WTC11 (cell line): ENCODE data around the gene ECI1. TPM values are rescaled to one million over a fixed set of nuclear protein-coding genes. Genes with fewer than 3 reads are reported as not detected.

Experiments
- ATAC-seq: fragments of 200-7000 bp; cut with Tn5 transposase; 2 replicates; pipeline ENCODE4 v1.10.0; 2021; ENCODE audit warnings: mild to moderate bottlenecking, moderate library complexity
- CTCF ChIA-PET: fragments of 300-600 bp; sonication (Branson Sonifier 250); formaldehyde crosslinking; loops from one replicate; lab custom pipeline; 2021; ENCODE audit warnings: antibody characterized with exemption; lab: Charles Lee
- POLR2A ChIA-PET: fragments of 350-600 bp; sonication (Branson Sonifier 250); formaldehyde crosslinking; loops from one replicate; lab custom pipeline; 2021; ENCODE audit warnings: antibody characterized with exemption; lab: Charles Lee
- DNase-seq: peaks from one replicate; pipeline ENCODE4 v3.0.0; 2021; ENCODE audit warnings: low spot score
- H3K27ac Mint-ChIP-seq: 2 replicates; pipeline ENCODE4 v1.8.0; 2021; ENCODE audit warnings: mixed read lengths
- H3K27me3 Mint-ChIP-seq: 2 replicates; pipeline ENCODE4 v1.8.0; 2021; ENCODE audit warnings: low read depth, mild to moderate bottlenecking, moderate library complexity, mixed read lengths
- H3K36me3 Mint-ChIP-seq: 2 replicates; pipeline ENCODE4 v1.8.0; 2021; ENCODE audit warnings: mixed read lengths
- H3K4me1 Mint-ChIP-seq: 2 replicates; pipeline ENCODE4 v1.8.0; 2022; ENCODE audit warnings: mixed read lengths
- H3K4me3 Mint-ChIP-seq: 2 replicates; pipeline ENCODE4 v1.8.0; 2021; ENCODE audit warnings: mild to moderate bottlenecking, moderate library complexity, mixed read lengths
- H3K9me3 Mint-ChIP-seq: 2 replicates; pipeline ENCODE4 v1.8.0; 2021; ENCODE audit warnings: mixed read lengths
- ETV6 ChIP-seq: sonication (generic); formaldehyde crosslinking; IDR thresholded peaks from 2 replicates; pipeline ENCODE4 v1.8.1; 2022; ENCODE audit warnings: mild to moderate bottlenecking, missing genetic modification reagents
- FOXP1 ChIP-seq: sonication (generic); formaldehyde crosslinking; IDR thresholded peaks from 2 replicates; pipeline ENCODE4 v1.8.0; 2022; ENCODE audit warnings: missing genetic modification reagents, mild to moderate bottlenecking, moderate library complexity, borderline replicate concordance
- GRHL2 ChIP-seq: fragments of 250-450 bp; sonication (Bioruptor Pico); IDR thresholded peaks from 2 replicates; pipeline ENCODE4 v1.8.0; 2022; ENCODE audit warnings: mild to moderate bottlenecking, moderate library complexity; ENCODE audit not compliant: insufficient replicate concordance, severe bottlenecking
- JUN ChIP-seq: sonication (generic); formaldehyde crosslinking; IDR thresholded peaks from 2 replicates; pipeline ENCODE4 v1.8.0; 2023; ENCODE audit warnings: mild to moderate bottlenecking, missing genetic modification reagents
- NR1H2 ChIP-seq: sonication (generic); formaldehyde crosslinking; IDR thresholded peaks from 2 replicates; pipeline ENCODE4 v1.9.0; 2021; ENCODE audit warnings: mild to moderate bottlenecking, moderate library complexity, missing genetic modification reagents
- PRRX2 ChIP-seq: fragments of 250-450 bp; sonication (Bioruptor Pico); IDR thresholded peaks from 2 replicates; pipeline ENCODE4 v1.8.0; 2021; ENCODE audit warnings: mild to moderate bottlenecking
- RORB ChIP-seq: fragments of 250-450 bp; sonication (Bioruptor Pico); IDR thresholded peaks from 2 replicates; pipeline ENCODE4 v1.9.0; 2021; ENCODE audit warnings: mild to moderate bottlenecking
- SMAD4 ChIP-seq: sonication (generic); formaldehyde crosslinking; IDR thresholded peaks from 2 replicates; pipeline ENCODE4 v1.8.0; 2022; ENCODE audit warnings: mild to moderate bottlenecking, missing genetic modification reagents
- SOX15 ChIP-seq: fragments of 250-450 bp; sonication (Bioruptor Pico); IDR thresholded peaks from 2 replicates; pipeline ENCODE4 v1.9.0; 2021; ENCODE audit warnings: mild to moderate bottlenecking
- ZNF263 ChIP-seq: sonication (generic); formaldehyde crosslinking; IDR thresholded peaks from 2 replicates; pipeline ENCODE4 v1.8.1; 2022; ENCODE audit warnings: low read depth, mild to moderate bottlenecking, moderate library complexity, missing genetic modification reagents
- ZNF416 ChIP-seq: fragments of 250-450 bp; sonication (Bioruptor Pico); IDR thresholded peaks from 2 replicates; pipeline ENCODE4 v1.9.0; 2021; ENCODE audit warnings: mild to moderate bottlenecking, inconsistent platforms
- ZNF423 ChIP-seq: fragments of 250-450 bp; sonication (Bioruptor Pico); IDR thresholded peaks from 2 replicates; pipeline ENCODE4 v2.1.2; 2022; ENCODE audit warnings: mild to moderate bottlenecking, moderate library complexity
- total RNA-seq: library from RNA; stranded (reverse); gene quantifications from 3 replicates; pipeline ENCODE4 v1.2.3, GENCODE V29; 2021
- TF ChIP-seq, protein P1 (sequence below): sonication (generic); formaldehyde crosslinking; IDR thresholded peaks from 2 replicates; pipeline ENCODE4 v1.8.0; 2023; ENCODE audit warnings: missing genetic modification reagents
- TF ChIP-seq, protein P2 (sequence below): fragments of 250-450 bp; sonication (Bioruptor Pico); IDR thresholded peaks from 2 replicates; pipeline ENCODE4 v1.9.0; 2021; ENCODE audit warnings: mild to moderate bottlenecking
- TF ChIP-seq, protein P3 (sequence below): sonication (generic); formaldehyde crosslinking; IDR thresholded peaks from 2 replicates; pipeline ENCODE4 v1.8.1; 2022; ENCODE audit warnings: mild to moderate bottlenecking, moderate library complexity, missing genetic modification reagents
- TF ChIP-seq, protein P4 (sequence below): sonication (generic); formaldehyde crosslinking; IDR thresholded peaks from 2 replicates; pipeline ENCODE4 v1.8.1; 2023; ENCODE audit warnings: mild to moderate bottlenecking, missing genetic modification reagents, moderate library complexity
- TF ChIP-seq, protein P5 (sequence below): sonication (generic); formaldehyde crosslinking; IDR thresholded peaks from 2 replicates; pipeline ENCODE4 v1.8.1; 2023; ENCODE audit warnings: mild to moderate bottlenecking, moderate library complexity, missing genetic modification reagents

ECI1 gene
- total RNA-seq, 1 experiment from 2014 or later = 100 TPM

DNA sequence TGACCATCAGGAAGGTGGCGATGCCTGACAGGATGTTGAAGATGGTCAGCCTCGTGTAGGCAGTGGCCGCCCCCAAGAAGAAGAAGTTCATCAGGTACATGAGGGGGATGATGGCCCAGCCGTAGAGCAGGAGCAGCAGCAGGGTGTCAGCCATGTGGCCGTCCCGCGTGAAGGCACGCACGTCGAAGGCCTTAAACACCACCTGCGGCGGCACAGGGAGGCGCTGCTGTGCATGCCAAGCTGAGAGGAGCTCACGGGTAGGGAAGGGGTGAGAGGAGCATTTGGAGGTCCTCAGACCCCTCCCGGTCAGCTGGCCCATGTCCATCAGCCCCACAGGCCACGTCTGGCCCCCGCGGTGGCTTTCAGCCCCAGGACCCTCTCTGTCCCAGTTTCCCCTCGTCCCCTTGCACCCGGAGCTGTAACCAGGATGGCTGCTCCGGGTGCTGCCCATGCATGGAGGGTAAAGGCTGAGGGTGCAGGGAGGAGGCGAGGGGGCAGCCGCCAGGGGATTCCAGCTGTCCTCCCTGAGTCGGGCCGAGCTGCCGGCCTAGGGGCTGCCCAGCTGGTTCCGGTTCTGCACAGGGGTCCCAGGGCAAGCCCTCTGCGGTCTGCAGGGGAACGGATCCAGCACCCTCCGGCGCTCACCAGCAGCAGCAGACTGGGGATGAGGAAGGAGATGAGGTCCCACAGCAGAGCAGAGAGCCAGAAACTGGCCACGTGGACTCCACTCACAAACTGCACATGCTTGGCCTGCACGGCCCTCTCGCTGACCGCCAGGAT, 33.6 kb upstream of the ECI1 start:
- Mint-ChIP-seq H3K36me3 (no peaks in the 10 kb centered on the region), H3K4me1 (no peaks in the 10 kb centered on the region), H3K4me3 (no peak overlapping the region)
- POLR2A ChIA-PET = no interaction called here
- no peak for TF ChIP-seq ZNF416 (CRISPR knock-in tag)
- TF ChIP-seq, all 79 proteins: peak for 0
- Mint-ChIP-seq H3K27ac (no peak overlapping the region), H3K9me3 (no peaks in the 10 kb centered on the region), H3K27me3 (no peaks in the 10 kb centered on the region)
- DNase-seq (no peak), ATAC-seq (no peak)
- CTCF ChIA-PET = interaction anchor here (1.2 to 2.6 kb wide), 2 partner anchors 12 to 216 kb away, joined by 4 to 10 read pairs; no protein-coding TSS in a partner anchor

DNA sequence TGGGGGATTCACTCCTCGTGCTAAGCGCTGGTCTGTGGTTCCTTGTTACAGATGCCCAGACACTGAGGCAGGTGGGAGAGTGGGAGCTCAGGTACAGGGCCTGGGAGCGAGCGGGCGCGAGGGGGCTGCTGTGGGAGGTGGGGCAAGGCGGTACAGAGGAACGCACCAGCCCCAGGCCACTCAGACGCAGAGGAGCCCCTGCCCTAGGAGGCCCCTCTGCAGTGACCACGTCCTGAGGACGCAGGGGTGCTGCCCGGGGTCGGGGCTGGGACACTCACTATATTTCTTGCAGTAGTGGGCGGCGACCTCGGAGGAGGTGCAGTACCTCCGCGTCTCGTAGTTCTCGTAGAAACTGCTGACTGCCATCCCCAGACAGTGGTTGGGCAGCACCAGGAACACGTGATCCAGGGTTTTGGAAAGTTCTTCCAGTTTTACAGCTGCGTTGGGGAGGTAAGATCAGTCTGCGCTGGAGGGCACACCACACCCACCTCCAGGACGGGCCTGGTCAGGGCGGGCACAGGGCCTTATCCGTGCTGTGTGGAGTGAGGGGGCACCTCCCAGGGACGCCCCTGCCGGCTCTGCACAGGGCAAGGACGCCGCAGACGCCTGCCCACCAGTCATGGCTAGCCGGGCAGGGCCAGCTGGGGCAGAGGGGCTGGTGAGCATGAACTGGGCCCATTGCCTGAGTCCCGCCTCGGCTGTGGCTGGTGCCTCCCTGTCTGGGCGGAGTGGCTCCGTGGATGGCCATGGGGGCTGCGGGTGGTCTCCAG, 32.8 kb upstream of the ECI1 start:
- POLR2A ChIA-PET = no interaction called here

More for the DNA sequence above, 32.8 kb upstream of the ECI1 start:
- H3K27ac Mint-ChIP-seq = 0 out of 2 replicates have a peak overlapping the region, but pooled peaks have one; percentile 24
- no peak for DNase-seq
- TF ChIP-seq, protein P1, sequence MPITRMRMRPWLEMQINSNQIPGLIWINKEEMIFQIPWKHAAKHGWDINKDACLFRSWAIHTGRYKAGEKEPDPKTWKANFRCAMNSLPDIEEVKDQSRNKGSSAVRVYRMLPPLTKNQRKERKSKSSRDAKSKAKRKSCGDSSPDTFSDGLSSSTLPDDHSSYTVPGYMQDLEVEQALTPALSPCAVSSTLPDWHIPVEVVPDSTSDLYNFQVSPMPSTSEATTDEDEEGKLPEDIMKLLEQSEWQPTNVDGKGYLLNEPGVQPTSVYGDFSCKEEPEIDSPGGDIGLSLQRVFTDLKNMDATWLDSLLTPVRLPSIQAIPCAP (CRISPR knock-in tag) = no peak
- no peak for TF ChIP-seq NR1H2 (CRISPR knock-in tag)
- TF ChIP-seq FOXP1 (CRISPR knock-in tag) = no peak
- TF ChIP-seq PRRX2 (CRISPR knock-in tag) = no peak
- TF ChIP-seq, protein P2, sequence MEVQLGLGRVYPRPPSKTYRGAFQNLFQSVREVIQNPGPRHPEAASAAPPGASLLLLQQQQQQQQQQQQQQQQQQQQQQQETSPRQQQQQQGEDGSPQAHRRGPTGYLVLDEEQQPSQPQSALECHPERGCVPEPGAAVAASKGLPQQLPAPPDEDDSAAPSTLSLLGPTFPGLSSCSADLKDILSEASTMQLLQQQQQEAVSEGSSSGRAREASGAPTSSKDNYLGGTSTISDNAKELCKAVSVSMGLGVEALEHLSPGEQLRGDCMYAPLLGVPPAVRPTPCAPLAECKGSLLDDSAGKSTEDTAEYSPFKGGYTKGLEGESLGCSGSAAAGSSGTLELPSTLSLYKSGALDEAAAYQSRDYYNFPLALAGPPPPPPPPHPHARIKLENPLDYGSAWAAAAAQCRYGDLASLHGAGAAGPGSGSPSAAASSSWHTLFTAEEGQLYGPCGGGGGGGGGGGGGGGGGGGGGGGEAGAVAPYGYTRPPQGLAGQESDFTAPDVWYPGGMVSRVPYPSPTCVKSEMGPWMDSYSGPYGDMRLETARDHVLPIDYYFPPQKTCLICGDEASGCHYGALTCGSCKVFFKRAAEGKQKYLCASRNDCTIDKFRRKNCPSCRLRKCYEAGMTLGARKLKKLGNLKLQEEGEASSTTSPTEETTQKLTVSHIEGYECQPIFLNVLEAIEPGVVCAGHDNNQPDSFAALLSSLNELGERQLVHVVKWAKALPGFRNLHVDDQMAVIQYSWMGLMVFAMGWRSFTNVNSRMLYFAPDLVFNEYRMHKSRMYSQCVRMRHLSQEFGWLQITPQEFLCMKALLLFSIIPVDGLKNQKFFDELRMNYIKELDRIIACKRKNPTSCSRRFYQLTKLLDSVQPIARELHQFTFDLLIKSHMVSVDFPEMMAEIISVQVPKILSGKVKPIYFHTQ (CRISPR knock-in tag) = no peak
- no peak for TF ChIP-seq SOX15
- TF ChIP-seq ETV6 (CRISPR knock-in tag) = no peak
- no peak for TF ChIP-seq ZNF416 (CRISPR knock-in tag)
- TF ChIP-seq, protein P3, sequence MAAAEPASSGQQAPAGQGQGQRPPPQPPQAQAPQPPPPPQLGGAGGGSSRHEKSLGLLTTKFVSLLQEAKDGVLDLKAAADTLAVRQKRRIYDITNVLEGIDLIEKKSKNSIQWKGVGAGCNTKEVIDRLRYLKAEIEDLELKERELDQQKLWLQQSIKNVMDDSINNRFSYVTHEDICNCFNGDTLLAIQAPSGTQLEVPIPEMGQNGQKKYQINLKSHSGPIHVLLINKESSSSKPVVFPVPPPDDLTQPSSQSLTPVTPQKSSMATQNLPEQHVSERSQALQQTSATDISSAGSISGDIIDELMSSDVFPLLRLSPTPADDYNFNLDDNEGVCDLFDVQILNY (CRISPR knock-in tag) = no peak
- no peak for TF ChIP-seq ZNF263 (CRISPR knock-in tag)
- no peak for TF ChIP-seq GRHL2 (CRISPR knock-in tag)
- no peak for TF ChIP-seq RORB (CRISPR knock-in tag)
- TF ChIP-seq JUN (CRISPR knock-in tag) = no peak
- TF ChIP-seq ZNF423 (CRISPR knock-in tag) = no peak
- TF ChIP-seq, protein P4, sequence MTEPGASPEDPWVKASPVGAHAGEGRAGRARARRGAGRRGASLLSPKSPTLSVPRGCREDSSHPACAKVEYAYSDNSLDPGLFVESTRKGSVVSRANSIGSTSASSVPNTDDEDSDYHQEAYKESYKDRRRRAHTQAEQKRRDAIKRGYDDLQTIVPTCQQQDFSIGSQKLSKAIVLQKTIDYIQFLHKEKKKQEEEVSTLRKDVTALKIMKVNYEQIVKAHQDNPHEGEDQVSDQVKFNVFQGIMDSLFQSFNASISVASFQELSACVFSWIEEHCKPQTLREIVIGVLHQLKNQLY (CRISPR knock-in tag) = no peak
- TF ChIP-seq, protein P5, sequence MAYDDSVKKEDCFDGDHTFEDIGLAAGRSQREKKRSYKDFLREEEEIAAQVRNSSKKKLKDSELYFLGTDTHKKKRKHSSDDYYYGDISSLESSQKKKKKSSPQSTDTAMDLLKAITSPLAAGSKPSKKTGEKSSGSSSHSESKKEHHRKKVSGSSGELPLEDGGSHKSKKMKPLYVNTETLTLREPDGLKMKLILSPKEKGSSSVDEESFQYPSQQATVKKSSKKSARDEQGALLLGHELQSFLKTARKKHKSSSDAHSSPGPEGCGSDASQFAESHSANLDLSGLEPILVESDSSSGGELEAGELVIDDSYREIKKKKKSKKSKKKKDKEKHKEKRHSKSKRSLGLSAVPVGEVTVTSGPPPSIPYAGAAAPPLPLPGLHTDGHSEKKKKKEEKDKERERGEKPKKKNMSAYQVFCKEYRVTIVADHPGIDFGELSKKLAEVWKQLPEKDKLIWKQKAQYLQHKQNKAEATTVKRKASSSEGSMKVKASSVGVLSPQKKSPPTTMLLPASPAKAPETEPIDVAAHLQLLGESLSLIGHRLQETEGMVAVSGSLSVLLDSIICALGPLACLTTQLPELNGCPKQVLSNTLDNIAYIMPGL (CRISPR knock-in tag) = no peak
- no peak for TF ChIP-seq SMAD4 (CRISPR knock-in tag)
- H3K27me3 Mint-ChIP-seq = no peaks in the 10 kb centered on the region
- no peaks in the 10 kb centered on the region for H3K36me3 Mint-ChIP-seq
- H3K4me3 Mint-ChIP-seq = no peak overlapping the region
- CTCF ChIA-PET = interaction anchor here (1.2 to 2.6 kb wide), 3 partner anchors 13 to 218 kb away, joined by 3 to 10 read pairs (median 4); no protein-coding TSS in a partner anchor
- H3K4me1 Mint-ChIP-seq = no peaks in the 10 kb centered on the region
- no peaks in the 10 kb centered on the region for H3K9me3 Mint-ChIP-seq
- no peak for ATAC-seq
